HG03045 (cell line): ENCODE data around the gene PTPRM.

Experiments
- ATAC-seq: cut with Tn5 transposase; IDR thresholded peaks from one replicate; pipeline ENCODE4 v1.9.1; 2021; ENCODE audit warnings: mild to moderate bottlenecking, moderate library complexity; ENCODE audit not compliant: unreplicated experiment

The PTPRM gene

DNA sequence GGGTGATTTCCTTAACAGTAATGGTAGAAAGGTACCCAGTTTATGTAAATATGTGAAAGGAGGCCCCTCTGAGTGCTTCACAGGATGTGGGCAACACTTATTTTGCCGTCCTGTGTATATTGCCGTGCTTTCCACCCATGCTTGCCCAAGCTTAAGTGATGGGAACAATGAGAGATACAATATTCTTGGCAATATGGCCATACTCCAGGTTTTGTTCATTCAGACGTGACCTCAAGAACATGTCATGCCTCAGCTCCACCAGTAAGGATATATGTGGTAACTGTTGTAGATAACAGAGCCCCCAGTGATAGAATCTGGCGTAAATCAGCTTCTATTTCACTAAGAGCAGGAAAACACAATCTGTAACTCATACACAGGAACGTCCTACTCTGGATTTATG lies 318.7 kb downstream of the PTPRM start:
- no peak for ATAC-seq

DNA sequence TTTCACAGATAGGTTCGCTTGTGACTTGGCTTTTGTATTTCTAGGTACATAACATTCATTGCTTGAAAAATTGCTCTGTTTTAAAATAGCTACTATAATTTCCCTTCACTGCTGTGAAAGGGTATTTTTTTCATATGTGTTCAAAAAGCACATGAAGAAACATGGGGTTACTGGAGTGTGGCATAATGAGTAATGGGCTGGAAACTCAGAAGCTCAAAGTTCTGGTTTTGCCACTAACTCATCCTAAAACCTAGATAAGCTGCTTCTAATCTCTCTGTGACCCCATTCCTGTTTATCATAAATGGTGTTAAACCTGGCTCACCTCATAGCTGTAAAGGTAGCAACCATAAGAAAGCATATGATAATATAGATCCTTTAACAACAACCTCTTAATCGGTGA lies 319.3 kb downstream of the PTPRM start:
- ATAC-seq, result no peak

DNA sequence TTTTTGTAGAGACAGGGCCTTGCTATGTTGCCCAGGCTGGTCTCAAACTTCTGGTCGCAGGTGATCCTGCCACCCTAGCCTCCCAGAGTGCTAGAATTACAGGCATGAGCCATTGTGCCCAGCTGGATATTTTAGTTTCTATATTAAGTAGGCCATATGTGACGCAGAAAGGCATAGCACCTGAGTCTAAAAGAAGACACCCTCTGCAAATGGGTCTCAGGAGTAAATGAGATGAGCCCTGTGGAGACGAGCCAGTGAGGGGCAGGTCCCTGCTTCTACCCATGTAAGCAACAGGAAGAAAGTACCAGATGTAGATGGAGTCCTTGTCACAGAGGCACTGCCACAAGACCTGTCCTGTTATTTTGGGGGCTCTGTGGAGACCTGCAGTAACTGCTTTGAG lies 322.4 kb downstream of the PTPRM start:
- no peak for ATAC-seq

DNA sequence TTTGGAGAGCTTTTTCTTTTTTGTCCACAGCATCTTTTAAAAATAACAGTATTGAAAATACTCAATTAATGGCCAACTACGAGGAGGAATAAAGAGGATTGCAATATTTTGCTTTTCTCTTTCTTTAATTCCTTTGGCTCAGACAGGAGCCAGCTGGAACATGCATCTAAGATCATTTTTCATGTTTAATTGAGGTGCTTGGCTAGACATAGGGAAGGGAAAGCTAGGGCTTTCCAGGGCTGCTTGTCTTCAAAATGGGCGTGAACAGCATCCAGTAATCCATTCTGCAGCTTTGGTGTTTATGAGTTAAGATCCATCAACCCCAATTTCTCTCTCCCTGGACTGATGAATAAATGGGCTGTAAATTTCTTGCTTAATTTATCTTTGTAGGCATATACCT lies 323.0 kb downstream of the PTPRM start:
- no peak for ATAC-seq

DNA sequence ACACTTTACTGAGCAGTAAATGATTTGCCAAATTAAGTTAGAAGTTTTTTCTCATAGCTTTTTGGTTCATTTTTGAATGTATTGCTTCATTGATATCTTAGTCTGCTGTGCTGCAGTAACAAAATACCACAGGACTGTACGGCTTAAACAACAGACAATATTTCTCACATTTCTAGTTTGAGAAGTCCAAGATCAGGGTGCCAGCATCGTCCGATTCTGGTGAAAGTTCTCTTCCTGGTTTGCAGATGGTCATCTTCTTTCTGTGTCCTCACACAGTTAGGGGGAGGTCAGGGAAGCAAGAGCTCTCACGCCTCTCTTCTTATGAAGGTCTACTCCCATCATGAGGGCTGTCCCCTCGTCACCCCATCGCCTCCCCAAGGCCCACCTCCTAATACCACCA lies 325.4 kb downstream of the PTPRM start:
- no peak for ATAC-seq

DNA sequence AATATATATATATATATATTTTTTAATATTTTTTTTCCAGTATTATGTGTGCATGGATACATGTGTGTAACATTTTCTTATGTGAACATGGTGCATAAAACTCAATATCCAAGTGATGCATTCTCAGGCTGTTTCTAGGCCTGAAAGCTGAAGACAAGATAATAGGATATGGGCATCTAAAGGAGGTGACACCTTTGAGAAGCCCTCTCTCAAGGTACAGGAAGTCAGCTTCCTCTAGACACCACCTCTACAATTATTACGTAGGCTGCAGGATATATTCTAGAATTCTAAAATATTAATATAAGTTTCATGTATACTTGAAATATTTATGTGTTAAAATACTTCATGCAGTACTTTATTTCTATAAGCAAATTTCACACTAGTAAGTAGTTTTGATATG lies 327.5 kb downstream of the PTPRM start:
- no peak for ATAC-seq

DNA sequence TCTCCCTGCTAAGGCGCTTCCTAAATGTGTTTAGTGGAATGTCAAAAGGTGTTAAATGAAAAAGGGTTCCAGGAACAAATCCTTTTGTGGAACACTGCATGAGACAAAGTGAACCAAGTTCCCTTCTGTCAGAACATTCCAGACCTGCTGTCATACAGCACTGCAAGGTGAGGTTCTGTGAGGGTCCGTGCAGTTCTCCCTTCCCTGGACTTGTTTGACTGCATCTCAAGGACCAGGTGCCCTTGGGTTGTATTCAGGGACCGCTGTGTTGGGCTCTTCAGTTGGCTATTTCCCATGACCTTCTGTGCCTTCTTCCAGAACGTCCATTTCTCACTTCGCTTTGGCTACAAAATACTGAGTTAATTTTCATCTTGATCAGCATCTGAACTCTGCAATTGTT lies 328.2 kb downstream of the PTPRM start:
- no peak for ATAC-seq

DNA sequence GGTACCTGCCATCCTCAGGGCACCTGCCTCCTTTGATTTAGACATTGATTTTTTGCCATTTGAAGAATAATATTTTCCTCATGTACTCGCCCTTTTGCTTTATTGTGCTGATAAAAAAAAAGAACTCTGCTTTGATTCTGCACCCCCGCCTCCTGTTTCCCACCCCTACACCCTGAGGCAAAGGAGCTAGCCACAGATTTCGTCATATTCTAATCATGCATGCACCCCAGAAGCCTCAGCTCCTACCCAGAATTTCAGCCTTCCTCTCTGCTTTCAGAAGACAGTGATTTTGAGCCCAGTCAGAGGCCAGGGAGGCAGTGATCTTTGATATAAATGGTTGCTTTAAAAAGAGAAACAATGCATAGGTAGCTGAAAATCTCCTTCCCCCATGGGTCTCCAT lies 329.0 kb downstream of the PTPRM start:
- ATAC-seq, result no peak

DNA sequence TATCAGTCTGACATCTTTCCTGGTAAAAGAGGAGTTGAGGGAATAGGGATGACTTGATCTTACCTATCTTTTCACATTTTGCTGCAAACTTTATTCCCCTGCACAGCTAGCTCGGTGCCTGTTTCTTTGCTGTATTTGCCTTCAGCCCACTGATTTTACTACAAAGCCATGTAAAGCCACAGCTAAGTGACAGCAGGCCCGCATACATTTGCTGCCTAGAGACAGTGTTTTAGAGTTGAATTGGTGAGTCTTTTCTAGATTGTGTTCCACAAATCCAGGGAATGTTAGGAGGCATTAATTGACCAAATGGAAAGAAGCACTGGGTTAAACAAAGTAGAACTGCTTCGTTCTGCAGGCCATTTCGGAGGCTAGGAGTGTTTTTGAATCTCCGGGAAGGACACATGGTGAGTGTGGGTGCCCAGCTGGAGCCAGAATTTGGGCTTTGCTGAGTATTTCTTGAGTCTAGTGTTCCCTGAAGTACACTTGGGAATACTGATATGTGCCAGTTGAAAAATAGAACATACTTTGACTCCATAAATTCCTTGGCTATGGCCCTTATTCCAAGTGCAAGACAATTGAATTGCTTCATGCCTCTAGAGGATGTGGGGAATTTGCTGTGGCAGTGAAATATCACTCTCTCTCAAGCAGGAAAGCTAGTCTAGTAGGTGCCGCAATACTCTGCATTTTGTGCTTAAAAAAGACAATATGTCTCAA lies 329.8 kb downstream of the PTPRM start:
- no peak for ATAC-seq

DNA sequence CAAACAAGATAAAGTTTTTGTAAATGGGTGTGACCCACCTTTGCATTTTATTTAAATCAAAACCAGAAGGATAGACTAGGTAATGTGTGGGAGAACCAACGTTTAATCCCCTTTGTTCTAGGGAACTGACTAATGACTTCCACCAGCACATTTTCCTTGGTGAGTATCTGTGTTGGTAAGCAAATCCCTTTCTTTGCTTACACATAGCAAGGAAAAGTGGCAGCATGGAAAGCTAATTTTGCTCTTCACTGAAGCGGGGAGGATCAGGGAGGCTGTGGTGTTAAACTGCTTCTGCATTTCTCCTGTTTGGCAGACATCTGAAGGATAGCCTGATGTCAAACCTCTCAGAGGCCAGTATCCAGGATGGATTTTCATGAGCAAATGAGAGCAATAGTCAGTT lies 331.1 kb downstream of the PTPRM start:
- no peak for ATAC-seq

DNA sequence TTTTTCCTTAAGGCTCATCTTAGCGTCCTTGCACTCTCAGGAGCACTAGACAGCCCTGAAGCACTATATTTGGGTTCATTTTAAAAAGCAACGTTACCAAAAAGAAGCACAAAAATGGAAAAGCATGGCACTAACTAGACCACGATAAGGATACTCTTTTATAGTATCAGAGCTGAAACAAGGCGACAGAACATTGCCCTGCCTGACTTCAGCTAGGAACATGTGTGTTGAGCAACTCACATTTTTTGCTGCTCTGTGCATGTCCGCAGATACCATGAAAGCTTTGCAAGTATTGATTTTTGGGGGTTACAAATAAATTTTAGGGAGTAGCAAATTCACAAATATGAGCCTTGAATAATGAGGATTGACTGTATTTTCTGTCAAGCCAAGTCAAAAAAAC lies 332.0 kb downstream of the PTPRM start:
- no peak for ATAC-seq

DNA sequence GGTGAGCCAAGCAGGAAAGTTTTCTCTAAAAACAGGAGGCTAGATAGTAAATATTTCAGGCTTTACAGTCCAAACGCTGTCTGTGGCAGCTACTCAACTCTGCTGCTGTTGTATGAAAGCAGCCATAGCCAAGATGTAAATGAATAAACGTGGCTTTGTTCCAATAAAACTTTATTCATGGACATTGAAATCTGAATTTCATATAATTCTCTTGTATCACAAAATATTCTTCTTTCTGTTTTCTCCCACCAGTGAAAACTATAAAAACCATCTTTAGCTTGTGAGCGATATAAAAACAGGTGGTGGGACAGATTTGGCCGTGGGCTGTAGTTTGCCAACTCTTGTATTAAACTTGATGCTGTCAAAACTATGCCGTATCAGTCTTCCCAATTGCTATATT lies 333.0 kb downstream of the PTPRM start:
- ATAC-seq, result no peak

DNA sequence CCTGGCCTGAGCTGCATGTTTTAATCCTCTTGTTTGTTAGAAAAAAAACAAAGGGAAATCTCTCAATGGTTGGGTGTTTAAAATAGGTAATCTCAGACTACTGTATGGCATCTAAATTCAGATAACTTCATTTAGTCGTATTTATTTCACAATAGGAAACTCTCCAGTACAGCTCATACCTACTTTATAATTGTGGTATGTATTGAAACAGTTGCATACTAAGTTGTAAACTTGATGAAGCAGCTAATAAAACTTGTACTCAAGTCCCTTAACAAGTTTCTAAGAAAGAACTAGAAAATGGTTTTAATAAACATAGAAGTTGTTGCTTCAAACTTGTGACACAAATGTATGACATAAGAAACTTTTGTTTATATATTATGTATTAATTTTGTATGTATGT lies 334.5 kb downstream of the PTPRM start:
- ATAC-seq, result no peak

DNA sequence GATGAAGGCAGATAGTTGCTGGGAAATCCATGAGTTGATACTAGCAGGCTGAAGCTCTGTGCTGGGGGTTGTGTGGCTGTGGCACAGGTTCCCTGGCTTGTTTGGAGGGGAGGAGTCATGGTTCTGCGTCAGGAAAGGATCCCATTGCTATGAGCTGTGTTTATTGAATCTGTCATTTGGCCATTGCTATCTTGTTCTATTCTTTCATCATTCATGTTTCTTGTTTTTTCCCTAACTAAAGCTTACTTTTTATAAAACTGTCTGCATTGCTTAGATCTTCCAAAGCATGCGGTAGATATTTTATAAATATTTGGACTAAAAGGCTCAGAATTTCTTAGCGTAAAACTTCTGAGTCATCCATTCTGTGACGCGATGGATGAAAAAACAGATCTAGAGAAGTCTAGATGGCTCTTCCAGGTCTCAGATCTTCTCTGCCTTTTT lies 335.3 kb downstream of the PTPRM start:
- ATAC-seq, result no peak

DNA sequence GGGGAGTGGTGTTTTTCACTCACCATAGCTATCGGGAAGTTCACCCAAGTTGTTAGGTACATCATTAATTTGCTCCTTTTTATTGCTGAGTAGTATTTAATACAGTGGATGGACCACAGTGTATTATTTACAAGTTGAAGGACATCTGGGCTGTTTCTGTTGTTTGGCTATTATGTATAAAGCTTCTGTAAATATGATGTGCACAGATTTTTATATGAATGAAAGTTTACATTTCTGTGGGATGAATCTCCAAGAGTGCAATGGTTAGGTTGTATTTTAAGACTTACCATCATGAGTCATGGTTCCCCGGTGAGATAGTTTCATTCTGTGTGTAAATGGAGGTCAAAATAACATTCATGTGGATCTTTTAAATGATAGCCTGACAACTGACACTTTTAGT lies 337.4 kb downstream of the PTPRM start:
- no peak for ATAC-seq

DNA sequence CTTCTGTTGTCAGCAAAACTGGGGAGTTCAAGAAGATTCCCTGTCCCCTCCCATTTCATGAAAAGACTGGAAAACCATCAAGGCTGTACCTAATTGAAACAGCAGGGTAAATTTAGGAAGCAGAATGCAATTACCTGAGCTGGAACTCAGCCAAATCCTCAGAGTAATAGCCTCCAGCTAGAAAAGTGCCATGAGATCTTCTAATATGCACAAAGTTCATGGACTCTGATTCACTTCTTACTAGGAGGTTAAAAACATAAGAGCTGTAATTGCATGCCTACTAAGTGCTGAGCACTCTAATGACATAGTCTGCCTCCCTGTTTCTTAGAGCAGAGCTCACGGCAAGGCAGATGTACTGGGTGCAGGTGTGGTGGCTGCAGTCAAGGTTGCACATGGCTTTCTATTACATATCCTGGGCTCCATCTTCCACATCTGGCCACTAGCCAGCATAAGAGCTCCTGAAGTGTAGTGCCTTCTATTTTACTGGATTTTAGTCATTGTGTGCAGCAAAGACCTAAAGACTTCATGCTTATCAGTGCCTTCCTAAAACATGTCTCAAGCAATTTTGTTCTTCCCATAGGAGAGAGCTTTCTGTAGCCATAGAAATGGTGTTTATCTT lies 341.7 kb downstream of the PTPRM start:
- no peak for ATAC-seq

DNA sequence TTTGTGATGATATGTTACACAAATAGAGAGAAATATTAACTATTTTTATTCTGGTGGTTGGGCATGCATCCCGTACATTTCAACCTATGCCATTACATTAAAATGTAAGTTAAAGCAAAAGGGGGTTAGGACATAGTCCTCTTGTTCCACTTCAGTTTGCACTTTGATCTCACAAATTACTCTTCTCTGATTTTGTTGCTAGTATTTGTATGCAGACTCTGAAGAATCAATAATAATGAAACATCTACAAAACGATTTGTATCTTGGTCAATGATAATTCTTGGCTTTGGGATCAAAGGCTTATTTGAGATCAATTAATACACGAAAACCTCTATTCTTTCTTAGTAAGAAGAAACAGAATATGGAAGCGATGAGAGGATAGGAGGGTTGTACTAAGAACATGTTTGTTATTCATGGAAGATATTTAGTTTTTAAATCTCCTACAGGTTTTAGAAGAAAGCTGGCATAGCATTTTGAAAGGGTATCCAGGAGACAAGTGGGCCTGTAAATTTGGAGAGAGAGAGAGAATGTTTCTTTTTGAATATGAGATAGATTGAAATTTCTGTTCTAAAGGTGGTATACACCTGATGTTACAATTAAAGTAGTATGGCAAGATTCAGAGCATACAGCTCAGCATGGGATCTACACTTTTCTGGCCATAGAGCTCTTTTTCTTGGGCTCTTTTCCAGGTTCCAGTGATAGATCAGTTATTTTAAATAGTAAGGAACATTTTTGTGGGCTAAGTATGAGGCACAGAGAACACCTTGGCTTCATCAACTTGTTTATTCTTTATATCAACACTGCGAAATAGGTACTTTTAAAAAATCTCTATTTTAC lies 347.9 kb downstream of the PTPRM start:
- no peak for ATAC-seq

DNA sequence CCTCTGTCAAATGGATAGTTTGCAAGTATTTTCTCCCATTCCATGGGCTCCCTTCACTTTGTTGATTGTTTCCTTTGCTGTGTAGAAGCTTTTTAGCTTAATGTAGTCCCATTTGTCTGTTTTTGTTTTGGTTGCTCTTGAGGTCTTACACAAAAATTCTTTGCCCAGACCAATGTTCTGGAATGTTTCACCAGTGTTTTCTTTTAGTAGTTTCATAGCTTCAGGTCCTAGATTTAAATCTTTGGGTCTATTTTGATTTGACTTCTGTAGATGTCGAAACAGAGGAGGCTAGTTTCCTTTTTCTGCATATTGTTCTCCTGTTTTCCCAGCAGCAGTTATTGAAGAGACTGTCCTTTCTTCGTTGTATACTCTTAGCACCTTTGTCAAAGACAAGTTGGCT lies 351.6 kb downstream of the PTPRM start:
- no peak for ATAC-seq

DNA sequence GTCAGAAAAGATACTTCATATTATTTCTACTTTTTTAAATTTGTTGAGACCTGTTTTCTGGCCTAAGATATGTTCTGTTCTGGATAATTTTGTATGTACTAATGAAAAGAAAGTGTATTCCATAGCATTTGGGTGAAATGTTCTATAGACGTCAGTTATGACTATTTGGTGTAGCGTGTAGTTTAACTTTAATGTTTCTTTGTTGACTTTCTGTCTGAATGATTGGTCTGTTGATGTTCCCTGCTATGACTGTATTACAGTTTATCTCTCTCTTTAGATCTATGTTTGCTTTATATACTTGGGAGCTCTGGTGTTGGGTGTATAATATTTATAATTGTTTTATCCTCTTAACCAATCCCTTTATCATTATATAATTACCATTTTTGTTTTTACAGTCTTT lies 352.4 kb downstream of the PTPRM start:
- no peak for ATAC-seq

DNA sequence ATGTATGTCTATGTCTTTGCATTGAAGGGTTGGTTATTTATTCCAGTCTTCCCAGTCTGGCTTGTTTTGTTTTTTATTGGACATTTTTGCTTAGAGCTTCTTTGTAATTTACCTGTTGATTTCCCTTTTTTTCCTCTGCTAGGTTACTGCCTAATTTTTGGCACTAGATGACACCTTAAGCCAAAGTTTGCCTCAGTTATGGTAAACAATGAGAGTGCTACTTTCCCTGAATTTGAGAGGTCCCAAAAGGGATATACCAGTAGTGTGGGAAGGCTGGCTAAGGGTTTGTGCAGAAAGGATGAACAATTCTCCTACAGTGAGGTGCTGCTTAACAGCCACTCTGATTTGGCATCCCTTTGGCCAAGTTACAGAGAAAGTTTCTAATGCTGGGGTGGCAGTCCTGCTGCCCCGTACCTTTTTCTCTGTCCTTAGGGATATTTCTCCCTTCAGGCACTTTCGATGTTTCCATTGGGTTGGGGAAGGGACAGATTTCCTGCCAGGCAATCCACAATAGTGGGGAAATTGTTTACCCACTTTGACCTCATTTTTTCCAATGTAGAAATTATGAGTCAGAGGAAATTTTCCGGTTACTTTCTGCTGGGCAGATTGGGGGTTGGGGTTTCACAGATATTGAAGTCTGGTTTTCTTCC lies 354.9 kb downstream of the PTPRM start:
- ATAC-seq, result no peak

DNA sequence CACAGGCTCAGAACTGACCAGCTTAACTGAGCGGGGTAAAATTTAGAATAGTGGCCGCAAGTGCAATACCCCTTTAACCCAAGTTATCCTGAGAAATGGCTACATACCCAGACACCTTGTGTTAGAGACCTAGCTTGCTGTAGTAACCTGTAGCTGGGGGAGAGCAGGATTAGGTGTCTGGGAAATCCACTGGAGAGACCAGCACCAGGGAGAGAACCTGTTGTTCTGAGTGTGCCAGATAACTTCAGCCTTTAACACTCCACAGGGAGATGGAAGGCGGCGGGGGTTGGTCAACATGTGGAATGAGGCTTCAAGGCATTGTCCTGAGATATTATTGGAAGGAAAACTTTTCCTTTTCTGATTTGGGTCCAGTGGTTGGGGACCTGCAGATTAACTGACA lies 356.0 kb downstream of the PTPRM start:
- no peak for ATAC-seq

DNA sequence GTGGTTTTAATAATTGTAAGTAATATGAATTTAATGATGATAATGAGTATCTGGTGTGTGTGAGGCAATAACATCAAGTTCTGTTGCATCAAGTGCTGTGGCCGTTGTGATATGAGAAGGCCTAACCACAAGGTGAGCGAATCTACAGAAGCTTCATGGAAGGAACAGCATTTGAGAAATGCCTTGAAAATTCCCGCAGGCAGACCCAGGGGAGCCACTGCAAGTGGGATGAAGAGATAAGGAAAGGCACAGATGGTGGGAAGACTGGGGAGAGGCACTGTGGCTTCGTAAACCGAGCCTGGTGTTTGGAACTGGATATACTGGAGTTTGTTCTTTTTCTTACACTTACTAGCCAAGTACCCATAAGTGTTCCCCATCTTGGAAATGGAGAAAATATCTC lies 357.5 kb downstream of the PTPRM start:
- no peak for ATAC-seq
